ENCODE data around the gene GAMT.
A peak's percentile ranks its signal among the peaks of the same experiment; 100 is the strongest.

Gene GAMT

GRCh38 chr19:1383312-1384084 is 17.8 kb downstream of the GAMT start, which contains the start of gene NDUFS7:
Gene NDUFS7, plus strand, starts transcription at chr19:1383907. Its CDS starts 20 bp downstream, at chr19:1383927.
- Histone ChIP-seq H3K27me3 (ENCODE audit: insufficient read depth, low read length) (no peaks in the 10 kb centered on the region), H3K4me3 (ENCODE audit: low read depth, low read length) (peak within 1 kb of the TSS; percentile 90), H4K12ac (ENCODE audit: low read depth, low read length) (peak within 1 kb of the TSS; percentile 65), H4K91ac (ENCODE audit: low read depth, low read length) (peak within 1 kb of the TSS; percentile 84), H3K79me1 (ENCODE audit: low read length) (peaks cover 7% of the 10 kb centered on the region), H2AFZ (ENCODE audit: insufficient read depth, low read length, poor library complexity) (peak within 1 kb of the TSS; percentile 89), H3K18ac (ENCODE audit: low read length) (peak within 1 kb of the TSS; percentile 90), H3K36me3 (ENCODE audit: control insufficient read depth in 1 of 2, insufficient read depth in 2 of 2, low read length in 2 of 2) (peaks cover under 1 to 10% of the 10 kb centered on the region in 2 experiments), H3K79me2 (ENCODE audit: control insufficient read depth, insufficient read depth, low read length, poor library complexity) (peaks cover 7% of the 10 kb centered on the region), H3K14ac (ENCODE audit: low read length) (peak within 1 kb of the TSS; percentile 67), H4K8ac (ENCODE audit: low read depth, low read length) (peak within 1 kb of the TSS; percentile 96), H3K27ac (ENCODE audit: low read depth, low read length) (peak within 1 kb of the TSS; percentile 72), H2BK5ac (ENCODE audit: low read depth, low read length, poor library complexity) (peak within 1 kb of the TSS; percentile 52), H3K9me3 (ENCODE audit: insufficient read depth, low read depth, low read length) (peaks cover 5% of the 10 kb centered on the region), H3K4me1 (ENCODE audit: control insufficient read depth in 1 of 2, insufficient read depth in 2 of 2, low read length in 2 of 2) (peaks cover 0 to 2% of the 10 kb centered on the region in 2 experiments), H2AK5ac (ENCODE audit: low read length) (peak within 1 kb of the TSS; percentile 98), H3K4me2 (ENCODE audit: low read length) (peak within 1 kb of the TSS; percentile 99), H3K23ac (ENCODE audit: low read length) (no peak within 1 kb of the TSS), H3K9ac (ENCODE audit: low read length) (peak within 1 kb of the TSS; percentile 91), H2BK120ac (ENCODE audit: insufficient read depth, low read length, poor library complexity) (peak within 1 kb of the TSS; percentile 52), H3K4ac (ENCODE audit: low read depth, low read length) (peak within 1 kb of the TSS; percentile 96), H2BK12ac (ENCODE audit: low read length) (no peak within 1 kb of the TSS)
- WGBS (ENCODE audit: extremely low coverage, insufficient coverage, insufficient read length) = no CpG with 5 or more reads among the region's 90 CpGs
- peak; percentile 80 to 95 for DNase-seq

- no peak for DNase-seq
- Histone ChIP-seq H3K36me3 (ENCODE audit: control insufficient read depth in 1 of 2, insufficient read depth in 2 of 2, low read length in 2 of 2) (peaks cover 2 to 9% of the 10 kb centered on the region in 2 experiments), H3K9ac (ENCODE audit: low read length) (no peak overlapping the region), H3K4ac (ENCODE audit: low read depth, low read length) (no peak overlapping the region), H4K12ac (ENCODE audit: low read depth, low read length) (no peak overlapping the region), H3K4me2 (ENCODE audit: low read length) (peak overlapping the region; percentile 27), H3K14ac (ENCODE audit: low read length) (no peak overlapping the region), H3K27me3 (ENCODE audit: insufficient read depth, low read length) (no peaks in the 10 kb centered on the region), H4K8ac (ENCODE audit: low read depth, low read length) (no peak overlapping the region), H2BK120ac (ENCODE audit: insufficient read depth, low read length, poor library complexity) (no peak overlapping the region), H3K4me3 (ENCODE audit: low read depth, low read length) (no peak overlapping the region), H3K79me2 (ENCODE audit: control insufficient read depth, insufficient read depth, low read length, poor library complexity) (peaks cover 7% of the 10 kb centered on the region), H2AK5ac (ENCODE audit: low read length) (no peak overlapping the region), H4K91ac (ENCODE audit: low read depth, low read length) (no peak overlapping the region), H3K27ac (ENCODE audit: low read depth, low read length) (no peak overlapping the region), H2BK12ac (ENCODE audit: low read length) (no peak overlapping the region), H3K18ac (ENCODE audit: low read length) (no peak overlapping the region), H2AFZ (ENCODE audit: insufficient read depth, low read length, poor library complexity) (no peak overlapping the region), H2BK5ac (ENCODE audit: low read depth, low read length, poor library complexity) (no peak overlapping the region), H3K79me1 (ENCODE audit: low read length) (peaks cover 7% of the 10 kb centered on the region), H3K4me1 (ENCODE audit: control insufficient read depth in 1 of 2, insufficient read depth in 2 of 2, low read length in 2 of 2) (peaks cover 0 to 2% of the 10 kb centered on the region in 2 experiments), H3K23ac (ENCODE audit: low read length) (no peak overlapping the region), H3K9me3 (ENCODE audit: insufficient read depth, low read depth, low read length) (peaks cover 5% of the 10 kb centered on the region)
- no CpG with 5 or more reads among the region's 9 CpGs for WGBS (ENCODE audit: extremely low coverage, insufficient coverage, insufficient read length)
Measured at GRCh38 chr19:1383017-1383311, 18.4 kb downstream of the GAMT start.

GRCh38 chr19:1382250-1382649 is 19.1 kb downstream of the GAMT start:
- Histone ChIP-seq H2AK5ac (ENCODE audit: low read length) (no peak overlapping the region), H2BK12ac (ENCODE audit: low read length) (no peak overlapping the region), H2BK5ac (ENCODE audit: low read depth, low read length, poor library complexity) (no peak overlapping the region), H3K79me1 (ENCODE audit: low read length) (peaks cover 7% of the 10 kb centered on the region), H3K4ac (ENCODE audit: low read depth, low read length) (no peak overlapping the region), H3K27ac (ENCODE audit: low read depth, low read length) (no peak overlapping the region), H3K9me3 (ENCODE audit: insufficient read depth, low read depth, low read length) (peaks cover 4% of the 10 kb centered on the region), H3K4me2 (ENCODE audit: low read length) (no peak overlapping the region), H3K36me3 (ENCODE audit: control insufficient read depth in 1 of 2, insufficient read depth in 2 of 2, low read length in 2 of 2) (peaks cover 9 to 14% of the 10 kb centered on the region in 2 experiments), H3K14ac (ENCODE audit: low read length) (no peak overlapping the region), H3K9ac (ENCODE audit: low read length) (no peak overlapping the region), H2BK120ac (ENCODE audit: insufficient read depth, low read length, poor library complexity) (no peak overlapping the region), H3K27me3 (ENCODE audit: insufficient read depth, low read length) (no peaks in the 10 kb centered on the region), H3K4me1 (ENCODE audit: control insufficient read depth in 1 of 2, insufficient read depth in 2 of 2, low read length in 2 of 2) (peaks cover 0 to 2% of the 10 kb centered on the region in 2 experiments), H3K23ac (ENCODE audit: low read length) (no peak overlapping the region), H4K8ac (ENCODE audit: low read depth, low read length) (no peak overlapping the region), H4K91ac (ENCODE audit: low read depth, low read length) (no peak overlapping the region), H3K4me3 (ENCODE audit: low read depth, low read length) (no peak overlapping the region), H2AFZ (ENCODE audit: insufficient read depth, low read length, poor library complexity) (no peak overlapping the region), H3K79me2 (ENCODE audit: control insufficient read depth, insufficient read depth, low read length, poor library complexity) (peaks cover 7% of the 10 kb centered on the region), H3K18ac (ENCODE audit: low read length) (no peak overlapping the region), H4K12ac (ENCODE audit: low read depth, low read length) (no peak overlapping the region)
- WGBS (ENCODE audit: extremely low coverage, insufficient coverage, insufficient read length) = no CpG with 5 or more reads among the region's 3 CpGs
- DNase-seq = no peak

GRCh38 chr19:1379961-1380489 is 21.3 kb downstream of the GAMT start:
- Histone ChIP-seq H3K23ac (ENCODE audit: low read length) (no peak overlapping the region), H3K79me1 (ENCODE audit: low read length) (peaks cover 7% of the 10 kb centered on the region), H3K9me3 (ENCODE audit: insufficient read depth, low read depth, low read length) (peaks cover 6% of the 10 kb centered on the region), H2AFZ (ENCODE audit: insufficient read depth, low read length, poor library complexity) (no peak overlapping the region), H4K91ac (ENCODE audit: low read depth, low read length) (no peak overlapping the region), H2BK12ac (ENCODE audit: low read length) (no peak overlapping the region), H3K27me3 (ENCODE audit: insufficient read depth, low read length) (no peaks in the 10 kb centered on the region), H3K4me1 (ENCODE audit: control insufficient read depth in 1 of 2, insufficient read depth in 2 of 2, low read length in 2 of 2) (peaks cover 0 to 2% of the 10 kb centered on the region in 2 experiments), H3K4me2 (ENCODE audit: low read length) (no peak overlapping the region), H2BK120ac (ENCODE audit: insufficient read depth, low read length, poor library complexity) (no peak overlapping the region), H3K36me3 (ENCODE audit: control insufficient read depth in 1 of 2, insufficient read depth in 2 of 2, low read length in 2 of 2) (peaks cover 17 to 21% of the 10 kb centered on the region in 2 experiments), H4K8ac (ENCODE audit: low read depth, low read length) (no peak overlapping the region), H3K27ac (ENCODE audit: low read depth, low read length) (no peak overlapping the region), H3K9ac (ENCODE audit: low read length) (no peak overlapping the region), H3K4ac (ENCODE audit: low read depth, low read length) (no peak overlapping the region), H3K79me2 (ENCODE audit: control insufficient read depth, insufficient read depth, low read length, poor library complexity) (peaks cover 7% of the 10 kb centered on the region), H3K18ac (ENCODE audit: low read length) (no peak overlapping the region), H2BK5ac (ENCODE audit: low read depth, low read length, poor library complexity) (no peak overlapping the region), H2AK5ac (ENCODE audit: low read length) (no peak overlapping the region), H3K14ac (ENCODE audit: low read length) (no peak overlapping the region), H4K12ac (ENCODE audit: low read depth, low read length) (no peak overlapping the region), H3K4me3 (ENCODE audit: low read depth, low read length) (no peak overlapping the region)
- WGBS (ENCODE audit: extremely low coverage, insufficient coverage, insufficient read length) = no CpG with 5 or more reads among the region's 12 CpGs
- DNase-seq = no peak

Data from trophoblast cell (in vitro differentiated cells and primary cell).